ENCODE data around the gene TAF1A.
"Not testable (repeated sequence)": the region's sequence is repeated elsewhere in the genome, so short reads cannot be mapped to it uniquely, and the experiment has no call there.

Gene TAF1A

GRCh38 chr1:222589462-222590302 lies at the start of gene TAF1A:
TAF1A (minus strand) TSS chr1:222589933.
- DNase-seq (ENCODE audit: low spot score), result peak; percentile 90

- peak; percentile 73 for DNase-seq (ENCODE audit: low spot score)
These were observed 44.7 kb upstream of the TAF1A start for GRCh38 chr1:222634180-222635013.

- DNase-seq (ENCODE audit: low spot score), result no peak
These were observed 43.0 kb upstream of the TAF1A start for GRCh38 chr1:222632749-222633148.

GRCh38 chr1:222631611-222632208 lies 42.0 kb upstream of the TAF1A start:
- no peak for DNase-seq (ENCODE audit: low spot score)

GRCh38 chr1:222629921-222630535 lies 40.3 kb upstream of the TAF1A start:
- DNase-seq (ENCODE audit: low spot score), result no peak

GRCh38 chr1:222627232-222627631 lies 37.5 kb upstream of the TAF1A start:
- DNase-seq (ENCODE audit: low spot score), result peak; percentile 36

- no peak for DNase-seq (ENCODE audit: low spot score)
These were observed 34.5 kb upstream of the TAF1A start for GRCh38 chr1:222624214-222624613.

- DNase-seq (ENCODE audit: low spot score), result no peak
These were observed 33.7 kb upstream of the TAF1A start for GRCh38 chr1:222623458-222623857.

GRCh38 chr1:222622765-222623164 lies 33.0 kb upstream of the TAF1A start:
- DNase-seq (ENCODE audit: low spot score), result no peak

GRCh38 chr1:222620566-222620965 lies 30.8 kb upstream of the TAF1A start:
- DNase-seq (ENCODE audit: low spot score), result no peak

GRCh38 chr1:222618880-222619596 lies 29.3 kb upstream of the TAF1A start:
- DNase-seq (ENCODE audit: low spot score), result peak; percentile 23

GRCh38 chr1:222618001-222618879 lies 28.5 kb upstream of the TAF1A start, which contains the start of gene MIA3:
MIA3 (plus strand) TSS chr1:222618097; CDS start chr1:222618111, 14 bp downstream.
- DNase-seq (ENCODE audit: low spot score), result peak; percentile 93

GRCh38 chr1:222617367-222617951 lies 27.7 kb upstream of the TAF1A start:
- peak; percentile 91 for DNase-seq (ENCODE audit: low spot score)

GRCh38 chr1:222616525-222616924 lies 26.8 kb upstream of the TAF1A start:
- peak; percentile 85 for DNase-seq (ENCODE audit: low spot score)

- no peak for DNase-seq (ENCODE audit: low spot score)
These were observed 23.9 kb upstream of the TAF1A start for GRCh38 chr1:222613627-222614026.

GRCh38 chr1:222610728-222611127 lies 21.0 kb upstream of the TAF1A start:
- no peak for DNase-seq (ENCODE audit: low spot score)

GRCh38 chr1:222609111-222609510 lies 19.4 kb upstream of the TAF1A start:
- not testable (repeated sequence) for DNase-seq (ENCODE audit: low spot score)

- DNase-seq (ENCODE audit: low spot score), result no peak
These were observed 17.0 kb upstream of the TAF1A start for GRCh38 chr1:222606757-222607156.

- no peak for DNase-seq (ENCODE audit: low spot score)
These were observed 11.5 kb upstream of the TAF1A start for GRCh38 chr1:222601257-222601656.

GRCh38 chr1:222600281-222600680 lies 10.5 kb upstream of the TAF1A start:
- DNase-seq (ENCODE audit: low spot score), result peak; percentile 6
